H1 (cell line): ENCODE data around the gene ZNF362. TPM values are rescaled to one million over a fixed set of nuclear protein-coding genes. Genes with fewer than 3 reads are reported as not detected.

Source experiments
- CHD1 ChIP-seq: IDR thresholded peaks from 2 replicates; pipeline ENCODE4 v1.6.1; 2012; ENCODE audit warnings: low read depth, low read length, improper control_type of control experiment
- SP1 ChIP-seq: IDR thresholded peaks from 2 replicates; pipeline ENCODE4 v1.6.1; 2011; ENCODE audit warnings: low read depth, low read length
- TAF7 ChIP-seq: optimal IDR thresholded peaks from 2 replicates; pipeline ENCODE3; 2011; ENCODE audit warnings: low read depth, mild to moderate bottlenecking, inconsistent platforms, low read length, moderate library complexity, borderline replicate concordance
- polyA plus RNA-seq, 7 experiments: library from polyadenylated mRNA; depleted of rRNA in 3 of 7; stranded (reverse) in 5 of 7; unstranded in 2 of 7; fragments of >200 nt in 5 of 7; fragments of 200-250 nt in 2 of 7; gene quantifications; 1 replicate in 5 of 7; 2 replicates in 1 of 7; 4 replicates in 1 of 7; pipeline versions ENCODE4 v1.2.1 to v1.2.3, GENCODE V29; 2011 to 2013; ENCODE audit warnings: missing spikeins in 2 of 7, mixed read lengths in 2 of 7
- total RNA-seq: library from RNA; stranded (reverse); fragmentation: NEBNext Ultra II Directional; extraction: Animal tissue kit (Norgen Biotek cat#: 25700); gene quantifications from 2 replicates; pipeline ENCODE4 v1.2.1, GENCODE V29; 2021
- TF ChIP-seq, protein P1 (sequence below): IDR thresholded peaks from 2 replicates; pipeline ENCODE4 v1.6.1; 2011; ENCODE audit warnings: low read length, improper control_type of control experiment
- TF ChIP-seq, protein P2 (sequence below): IDR thresholded peaks from 2 replicates; pipeline ENCODE4 v1.6.1; 2012; ENCODE audit warnings: inconsistent platforms

ZNF362 gene
- total and polyA plus RNA-seq, 2 of the 8 experiments (the other 6 are each of a cell fraction or from before 2014, with no cell fraction given) = 24.2 to 27.8 TPM

DNA sequence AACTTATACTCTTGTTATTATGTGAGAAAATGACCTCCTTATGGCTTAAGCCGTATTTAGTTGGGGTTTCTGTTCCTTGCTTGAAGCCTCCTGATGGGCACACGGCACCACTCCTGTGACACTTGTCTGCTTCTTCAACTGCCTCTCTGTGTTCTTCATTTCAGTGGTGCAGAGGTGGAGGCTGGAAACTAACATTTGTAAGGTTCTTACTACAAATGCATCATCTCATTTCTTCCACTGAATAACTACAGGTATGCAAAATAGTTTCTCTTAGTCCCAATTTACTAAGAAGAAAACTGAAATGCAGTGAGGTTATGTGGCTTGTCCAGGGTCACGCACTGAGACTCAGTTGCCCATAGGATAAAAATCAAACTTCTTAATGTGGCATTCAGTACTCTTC is 23.6 kb upstream of the ZNF362 start (continued):
- TF ChIP-seq, protein P1, sequence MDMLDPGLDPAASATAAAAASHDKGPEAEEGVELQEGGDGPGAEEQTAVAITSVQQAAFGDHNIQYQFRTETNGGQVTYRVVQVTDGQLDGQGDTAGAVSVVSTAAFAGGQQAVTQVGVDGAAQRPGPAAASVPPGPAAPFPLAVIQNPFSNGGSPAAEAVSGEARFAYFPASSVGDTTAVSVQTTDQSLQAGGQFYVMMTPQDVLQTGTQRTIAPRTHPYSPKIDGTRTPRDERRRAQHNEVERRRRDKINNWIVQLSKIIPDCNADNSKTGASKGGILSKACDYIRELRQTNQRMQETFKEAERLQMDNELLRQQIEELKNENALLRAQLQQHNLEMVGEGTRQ = no peak
- TF ChIP-seq CHD1 (no peak), SP1 (no peak), TAF7 (no peak)
- TF ChIP-seq, protein P2, sequence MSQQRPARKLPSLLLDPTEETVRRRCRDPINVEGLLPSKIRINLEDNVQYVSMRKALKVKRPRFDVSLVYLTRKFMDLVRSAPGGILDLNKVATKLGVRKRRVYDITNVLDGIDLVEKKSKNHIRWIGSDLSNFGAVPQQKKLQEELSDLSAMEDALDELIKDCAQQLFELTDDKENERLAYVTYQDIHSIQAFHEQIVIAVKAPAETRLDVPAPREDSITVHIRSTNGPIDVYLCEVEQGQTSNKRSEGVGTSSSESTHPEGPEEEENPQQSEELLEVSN = no peak
- TF ChIP-seq, all 59 proteins: peak for 0
